ENCODE results near the gene F2. TPM values are rescaled to one million over a fixed set of nuclear protein-coding genes. Genes with fewer than 3 reads are reported as not detected.

Gene F2
- total RNA-seq, 1 donor from 2014 or later = 0.26 TPM

DNA sequence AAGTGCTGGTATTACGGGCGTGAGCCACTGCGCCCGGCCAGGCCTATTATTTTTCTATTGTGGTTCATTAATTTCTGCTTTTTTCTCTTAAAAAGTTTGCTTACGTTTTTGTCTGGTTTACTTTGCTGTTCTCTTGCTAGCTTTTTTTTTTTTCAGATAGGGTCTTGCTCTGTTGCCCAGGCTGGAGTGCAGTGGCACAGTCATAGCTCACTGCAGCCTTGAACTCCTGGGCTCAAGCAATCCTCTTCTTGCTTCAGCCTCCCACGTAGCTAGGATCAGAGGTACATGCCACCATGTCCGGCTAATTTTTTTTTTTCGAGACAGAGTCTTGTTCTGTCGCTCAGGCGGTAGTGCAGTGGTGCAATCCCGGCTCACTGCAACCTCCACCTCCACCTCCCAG is 18.7 kb downstream of the F2 start:
- FAIRE-seq (no peak), DNase-seq (ENCODE audit: low read depth) (no peak)
- Histone ChIP-seq H3K36me3 (ENCODE audit: control insufficient read depth, insufficient read depth, low read length) (peaks cover 3% of the 10 kb centered on the region), H3K4me3 (ENCODE audit: low read depth, low read length) (no peak overlapping the region), H3K27me3 (ENCODE audit: control insufficient read depth, insufficient read depth, low read length) (no peaks in the 10 kb centered on the region)
- TF ChIP-seq, protein P1, sequence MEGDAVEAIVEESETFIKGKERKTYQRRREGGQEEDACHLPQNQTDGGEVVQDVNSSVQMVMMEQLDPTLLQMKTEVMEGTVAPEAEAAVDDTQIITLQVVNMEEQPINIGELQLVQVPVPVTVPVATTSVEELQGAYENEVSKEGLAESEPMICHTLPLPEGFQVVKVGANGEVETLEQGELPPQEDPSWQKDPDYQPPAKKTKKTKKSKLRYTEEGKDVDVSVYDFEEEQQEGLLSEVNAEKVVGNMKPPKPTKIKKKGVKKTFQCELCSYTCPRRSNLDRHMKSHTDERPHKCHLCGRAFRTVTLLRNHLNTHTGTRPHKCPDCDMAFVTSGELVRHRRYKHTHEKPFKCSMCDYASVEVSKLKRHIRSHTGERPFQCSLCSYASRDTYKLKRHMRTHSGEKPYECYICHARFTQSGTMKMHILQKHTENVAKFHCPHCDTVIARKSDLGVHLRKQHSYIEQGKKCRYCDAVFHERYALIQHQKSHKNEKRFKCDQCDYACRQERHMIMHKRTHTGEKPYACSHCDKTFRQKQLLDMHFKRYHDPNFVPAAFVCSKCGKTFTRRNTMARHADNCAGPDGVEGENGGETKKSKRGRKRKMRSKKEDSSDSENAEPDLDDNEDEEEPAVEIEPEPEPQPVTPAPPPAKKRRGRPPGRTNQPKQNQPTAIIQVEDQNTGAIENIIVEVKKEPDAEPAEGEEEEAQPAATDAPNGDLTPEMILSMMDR (IDR thresholded peaks at IDR 0.05; ENCODE audit: insufficient read depth, low read length, severe bottlenecking) = no peak

DNA sequence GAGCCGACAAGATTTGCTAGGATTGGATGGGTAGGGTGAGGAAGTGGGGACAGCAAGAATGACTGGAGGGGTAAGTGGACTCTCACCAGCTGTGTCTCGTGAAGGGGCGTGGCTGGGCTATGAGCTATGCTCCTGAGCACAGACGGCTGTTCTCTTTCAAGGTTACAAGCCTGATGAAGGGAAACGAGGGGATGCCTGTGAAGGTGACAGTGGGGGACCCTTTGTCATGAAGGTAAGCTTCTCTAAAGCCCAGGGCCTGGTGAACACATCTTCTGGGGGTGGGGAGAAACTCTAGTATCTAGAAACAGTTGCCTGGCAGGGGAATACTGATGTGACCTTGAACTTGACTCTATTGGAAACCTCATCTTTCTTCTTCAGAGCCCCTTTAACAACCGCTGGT is 19.9 kb downstream of the F2 start:
- Histone ChIP-seq H3K27me3 (ENCODE audit: control insufficient read depth, insufficient read depth, low read length) (no peaks in the 10 kb centered on the region), H3K4me3 (ENCODE audit: low read depth, low read length) (no peak overlapping the region), H3K36me3 (ENCODE audit: control insufficient read depth, insufficient read depth, low read length) (peaks cover 3% of the 10 kb centered on the region)
- FAIRE-seq (no peak), DNase-seq (ENCODE audit: low read depth) (no peak)
- TF ChIP-seq, protein P1 (IDR thresholded peaks at IDR 0.05; ENCODE audit: insufficient read depth, low read length, severe bottlenecking) = no peak

DNA sequence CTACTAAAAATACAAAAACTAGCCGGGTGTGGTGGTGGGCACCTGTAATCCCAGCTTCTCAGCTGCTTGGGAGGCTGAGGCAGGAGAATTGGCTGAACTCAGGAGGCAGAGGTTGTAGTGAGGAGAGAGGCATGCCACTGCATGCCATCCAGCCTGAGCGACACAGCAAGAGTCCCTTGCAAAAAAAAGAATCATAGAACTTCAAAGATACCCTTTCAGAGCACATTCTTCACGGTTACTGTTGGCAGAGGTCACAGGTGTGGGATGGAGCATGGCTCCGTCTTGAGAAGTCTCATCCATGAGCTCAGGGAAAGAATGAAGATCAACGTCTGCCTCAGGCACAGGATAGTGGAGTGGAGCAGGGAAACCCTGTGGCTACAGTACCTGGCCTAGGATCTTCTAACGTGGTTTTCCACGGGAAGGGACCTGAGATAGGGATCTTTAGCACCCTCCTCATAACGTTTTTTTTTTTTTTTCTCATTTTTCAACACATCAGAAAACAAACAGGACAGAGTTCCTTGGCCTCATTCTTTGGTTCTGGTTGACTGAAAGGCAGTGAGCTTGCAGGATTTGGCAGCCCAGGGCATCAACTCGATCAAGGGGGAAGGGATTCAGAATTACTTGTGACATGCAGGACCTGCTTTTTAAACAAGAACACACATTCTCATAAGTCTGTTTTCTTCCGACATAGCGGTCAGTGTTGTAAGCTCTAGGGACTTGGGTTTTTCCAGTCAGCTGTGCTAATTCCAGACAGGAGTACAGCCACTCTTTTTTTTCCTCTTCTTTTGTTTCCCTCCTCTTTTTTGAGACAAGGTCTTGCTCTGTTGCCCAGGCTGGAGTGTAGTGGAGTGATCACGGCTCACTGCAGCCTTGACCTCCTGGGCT is 22.8 kb downstream of the F2 start:
- Histone ChIP-seq H3K36me3 (ENCODE audit: control insufficient read depth, insufficient read depth, low read length) (peaks cover 8% of the 10 kb centered on the region), H3K27me3 (ENCODE audit: control insufficient read depth, insufficient read depth, low read length) (no peaks in the 10 kb centered on the region), H3K4me3 (ENCODE audit: low read depth, low read length) (no peak overlapping the region)
- TF ChIP-seq, protein P1 (IDR thresholded peaks at IDR 0.05; ENCODE audit: insufficient read depth, low read length, severe bottlenecking) = no peak
- FAIRE-seq (no peak), DNase-seq (ENCODE audit: low read depth) (no peak)

DNA sequence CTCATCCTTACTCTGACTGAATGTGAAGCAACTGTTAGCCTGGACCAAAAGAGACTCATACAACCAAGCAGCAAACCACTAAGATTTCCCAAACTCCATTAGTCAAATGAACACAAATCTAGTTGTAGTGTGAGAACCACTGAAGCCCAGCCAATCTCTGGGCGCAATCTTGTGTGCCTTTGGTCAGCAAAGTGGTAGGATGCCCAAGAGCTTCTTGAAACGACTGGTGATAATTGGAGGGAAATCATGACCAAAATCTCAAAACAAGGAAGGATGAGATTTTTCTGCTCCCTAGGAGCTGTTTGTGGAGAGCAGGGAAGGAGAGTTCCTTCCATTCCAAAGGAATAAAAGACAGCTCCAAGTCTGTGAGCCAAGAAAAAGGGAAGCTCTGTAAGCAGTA is 24.0 kb downstream of the F2 start:
- DNase-seq (ENCODE audit: low read depth) = no peak
- Histone ChIP-seq H3K36me3 (ENCODE audit: control insufficient read depth, insufficient read depth, low read length) (peaks cover 8% of the 10 kb centered on the region), H3K4me3 (ENCODE audit: low read depth, low read length) (no peak overlapping the region), H3K27me3 (ENCODE audit: control insufficient read depth, insufficient read depth, low read length) (no peaks in the 10 kb centered on the region)
- no peak for FAIRE-seq
- TF ChIP-seq, protein P1 (IDR thresholded peaks at IDR 0.05; ENCODE audit: insufficient read depth, low read length, severe bottlenecking) = no peak

DNA sequence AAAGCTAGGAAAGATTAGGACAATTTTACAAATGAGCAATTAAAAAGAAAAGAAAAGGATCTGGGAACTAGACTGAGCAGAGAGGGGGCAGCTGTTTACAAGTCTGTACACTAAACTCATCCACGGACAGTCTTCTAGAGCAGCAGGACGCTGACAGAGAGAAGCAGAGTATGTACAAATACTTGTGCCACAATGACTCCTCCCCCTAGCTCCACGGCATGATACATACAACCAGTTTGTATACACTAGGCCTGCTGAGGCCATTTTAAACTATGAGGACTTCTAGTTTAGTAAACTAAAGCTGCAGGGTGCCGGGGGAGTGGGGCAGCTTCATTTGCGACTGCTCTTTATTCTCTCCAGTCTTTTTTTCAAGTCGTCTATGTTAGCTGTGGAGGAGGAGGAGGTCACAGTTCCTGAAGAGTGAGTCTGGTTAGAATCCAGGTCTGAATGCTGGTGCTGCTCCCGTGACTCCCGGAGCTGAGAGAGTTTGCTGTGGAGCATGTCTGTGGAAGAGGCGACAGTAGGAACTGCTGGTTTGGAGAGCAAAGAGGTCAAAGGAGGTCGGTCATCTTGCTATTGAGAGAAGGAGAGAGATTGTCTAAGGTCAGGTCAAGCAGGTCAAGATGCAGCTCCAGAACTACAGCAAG is 24.8 kb downstream of the F2 start:
- Histone ChIP-seq H3K27me3 (ENCODE audit: control insufficient read depth, insufficient read depth, low read length) (no peaks in the 10 kb centered on the region), H3K4me3 (ENCODE audit: low read depth, low read length) (no peak overlapping the region), H3K36me3 (ENCODE audit: control insufficient read depth, insufficient read depth, low read length) (peaks cover 10% of the 10 kb centered on the region)
- TF ChIP-seq, protein P1 (IDR thresholded peaks at IDR 0.05; ENCODE audit: insufficient read depth, low read length, severe bottlenecking) = no peak
- FAIRE-seq (no peak), DNase-seq (ENCODE audit: low read depth) (no peak)
